WERI-Rb-1 (cell line): ENCODE measurements around the gene BRI3BP.
"Not testable (repeated sequence)": the region's sequence is repeated elsewhere in the genome, so short reads cannot be mapped to it uniquely, and the experiment has no call there.

Experiments used
- DNase-seq: peaks from one replicate; pipeline ENCODE4 v3.0.0-alpha.2; 2020
- H3K27ac ChIP-seq: fragments of 250-450 bp; sonication (Bioruptor Pico); 2 replicates; pipeline ENCODE4 v1.5.1; 2020; ENCODE audit warnings: mild to moderate bottlenecking, moderate library complexity
- H3K27me3 ChIP-seq: fragments of 250-450 bp; sonication (Bioruptor Pico); 2 replicates; pipeline ENCODE4 v1.5.1; 2021; ENCODE audit warnings: mild to moderate bottlenecking, low read depth, moderate library complexity; ENCODE audit not compliant: insufficient read depth, severe bottlenecking
- H3K36me3 ChIP-seq: fragments of 250-450 bp; sonication (Bioruptor Pico); 2 replicates; pipeline ENCODE4 v1.5.1; 2020; ENCODE audit warnings: mild to moderate bottlenecking, moderate library complexity
- H3K4me3 ChIP-seq: 2 replicates; pipeline ENCODE4 v1.5.1; 2011; ENCODE audit warnings: low read depth, mild to moderate bottlenecking, control low read depth, low read length
- H3K9me3 ChIP-seq: fragments of 250-450 bp; sonication (Bioruptor Pico); 2 replicates; pipeline ENCODE4 v1.5.1; 2021; ENCODE audit warnings: mild to moderate bottlenecking, moderate library complexity; ENCODE audit not compliant: severe bottlenecking
- CTCF ChIP-seq: IDR thresholded peaks from 2 replicates; pipeline ENCODE4 v1.5.1; 2011; ENCODE audit warnings: low read depth, mild to moderate bottlenecking, control low read depth, inconsistent platforms, low read length

BRI3BP gene

GRCh38 chr12:125070661-125071390, 77.4 kb downstream of the BRI3BP start:
- no peak for DNase-seq
- Histone ChIP-seq H3K36me3 (peaks cover 54% of the 10 kb centered on the region), H3K27ac (no peak overlapping the region), H3K4me3 (no peak overlapping the region), H3K27me3 (no peaks in the 10 kb centered on the region), H3K9me3 (no peaks in the 10 kb centered on the region)
- no peak for TF ChIP-seq CTCF

GRCh38 chr12:125071456-125071855, 78.0 kb downstream of the BRI3BP start:
- Histone ChIP-seq H3K27ac (no peak overlapping the region), H3K4me3 (no peak overlapping the region), H3K27me3 (no peaks in the 10 kb centered on the region), H3K9me3 (no peaks in the 10 kb centered on the region), H3K36me3 (peaks cover 60% of the 10 kb centered on the region)
- TF ChIP-seq CTCF, result no peak
- DNase-seq, result no peak

GRCh38 chr12:125072496-125072895, 79.1 kb downstream of the BRI3BP start:
- Histone ChIP-seq H3K36me3 (peaks cover 70% of the 10 kb centered on the region), H3K27ac (no peak overlapping the region), H3K27me3 (no peaks in the 10 kb centered on the region), H3K9me3 (no peaks in the 10 kb centered on the region), H3K4me3 (no peak overlapping the region)
- TF ChIP-seq CTCF, result no peak
- DNase-seq, result no peak

- not testable (repeated sequence) for H3K27ac ChIP-seq, H3K4me3 ChIP-seq, H3K9me3 ChIP-seq, H3K27me3 ChIP-seq, DNase-seq
- H3K36me3 ChIP-seq, result peaks cover 70% of the 10 kb centered on the region
Observed at GRCh38 chr12:125074294-125074693, 80.8 kb downstream of the BRI3BP start.

- no peak overlapping the region for H3K4me3 ChIP-seq
- peaks cover 71% of the 10 kb centered on the region for H3K36me3 ChIP-seq
- no peak for TF ChIP-seq CTCF
- no peak overlapping the region for H3K27ac ChIP-seq
- no peaks in the 10 kb centered on the region for H3K9me3 ChIP-seq
- H3K27me3 ChIP-seq, result no peaks in the 10 kb centered on the region
- DNase-seq, result no peak
Observed at GRCh38 chr12:125076103-125076502, 82.7 kb downstream of the BRI3BP start.

- H3K4me3 ChIP-seq, result no peak overlapping the region
Observed at GRCh38 chr12:125079084-125079483, 85.6 kb downstream of the BRI3BP start.

More at GRCh38 chr12:125079084-125079483, 85.6 kb downstream of the BRI3BP start:
- no peaks in the 10 kb centered on the region for H3K9me3 ChIP-seq
- no peak for TF ChIP-seq CTCF
- no peaks in the 10 kb centered on the region for H3K27me3 ChIP-seq
- peaks cover 75% of the 10 kb centered on the region for H3K36me3 ChIP-seq
- DNase-seq, result no peak
- no peak overlapping the region for H3K27ac ChIP-seq
